Panc1 (cell line): ENCODE results near the gene KRT35. TPM values are rescaled to one million over a fixed set of nuclear protein-coding genes. Genes with fewer than 3 reads are reported as not detected.

Experiments used
- ATAC-seq: fragments of 200-7000 bp; cut with Tn5 transposase; 2 replicates; pipeline ENCODE4 v1.9.1; 2020; ENCODE audit warnings: mild to moderate bottlenecking, moderate library complexity
- BruUV-seq: library from RNA; stranded (reverse); fragments of 400-500 nt; replicated peaks from 2 replicates; lab custom pipeline; 2021; lab: Mats Ljungman, UMichigan
- CTCF ChIA-PET: fragments of 300-600 bp; sonication (Branson Sonifier 250); formaldehyde crosslinking; loops from one replicate; lab custom pipeline; 2022; ENCODE audit warnings: antibody characterized with exemption; lab: Charles Lee
- POLR2A ChIA-PET: fragments of 300-600 bp; sonication (Branson Sonifier 250); formaldehyde crosslinking; loops from one replicate; lab custom pipeline; 2022; ENCODE audit warnings: antibody characterized with exemption; lab: Charles Lee
- DNase-seq: peaks from one replicate; pipeline ENCODE4 v3.0.0-alpha.2; 2010; ENCODE audit warnings: low read depth, low spot score
- H3K27ac ChIP-seq: 2 replicates; pipeline ENCODE4 v1.5.1; 2011; ENCODE audit warnings: mild to moderate bottlenecking, low read length, inconsistent platforms
- H3K27me3 ChIP-seq: fragments of 200-500 bp; sonication (Bioruptor generic); 2 replicates; pipeline ENCODE4 v1.6.0; 2014; ENCODE audit warnings: low read length, inconsistent platforms; ENCODE audit not compliant: control insufficient read depth, insufficient read depth
- H3K36me3 ChIP-seq: fragments of 200-500 bp; sonication (Bioruptor generic); 2 replicates; pipeline ENCODE4 v1.5.1; 2014; ENCODE audit warnings: inconsistent platforms, mild to moderate bottlenecking, low read length, moderate library complexity; ENCODE audit not compliant: control insufficient read depth, insufficient read depth
- H3K4me1 ChIP-seq: 2 replicates; pipeline ENCODE4 v1.5.1; 2011; ENCODE audit warnings: inconsistent platforms, mild to moderate bottlenecking, low read length, moderate library complexity; ENCODE audit not compliant: control insufficient read depth, insufficient read depth
- H3K4me3 ChIP-seq, 2 experiments: 2 replicates each; pipeline ENCODE4 v1.5.1; 2011 to 2012; ENCODE audit warnings: low read depth in 2 of 2, low read length in 2 of 2, mild to moderate bottlenecking in 2 of 2, inconsistent platforms in 1 of 2, moderate library complexity in 1 of 2
- H3K9me3 ChIP-seq: fragments of 200-500 bp; sonication (Bioruptor generic); 2 replicates; pipeline ENCODE4 v1.5.1; 2014; ENCODE audit warnings: low read depth, mild to moderate bottlenecking, inconsistent platforms, low read length, moderate library complexity; ENCODE audit not compliant: control insufficient read depth, insufficient read depth
- POLR2AphosphoS5 ChIP-seq: IDR thresholded peaks from 2 replicates; pipeline ENCODE4 v1.6.1; 2012; ENCODE audit warnings: mild to moderate bottlenecking, low read depth, low read length, moderate library complexity
- REST ChIP-seq, 2 experiments: IDR thresholded peaks; 2 replicates each; pipeline ENCODE4 v1.6.1; 2011 to 2012; ENCODE audit warnings: low read depth in 2 of 2, control low read depth in 1 of 2, low read length in 1 of 2, mild to moderate bottlenecking in 1 of 2, moderate library complexity in 1 of 2; ENCODE audit not compliant: insufficient read depth in 1 of 2
- SIN3A ChIP-seq: IDR thresholded peaks from 2 replicates; pipeline ENCODE4 v1.6.1; 2012; ENCODE audit warnings: low read depth, mild to moderate bottlenecking, low read length, moderate library complexity, borderline replicate concordance; ENCODE audit not compliant: insufficient read depth
- TCF7L2 ChIP-seq: IDR thresholded peaks from 2 replicates; pipeline ENCODE4 v1.6.1; 2011; ENCODE audit warnings: mild to moderate bottlenecking, low read depth, low read length, inconsistent platforms
- in situ Hi-C: cut with HindIII; loops from 2 replicates; pipeline ENCODE4 v1.10.0; 2016; ENCODE audit warnings: low sequenced_read_pairs, low pct_unique_long_range_greater_than_20kb
- intact Hi-C: fragments of 100-400 bp; cut with micrococcal nuclease; formaldehyde crosslinking; loops from one replicate; pipeline ENCODE4 v1.10.0; 2022; ENCODE audit not compliant: unreplicated experiment
- total RNA-seq: library from RNA; stranded (reverse); gene quantifications from one replicate; pipeline ENCODE4 v1.2.1, GENCODE V29; 2021; ENCODE audit not compliant: unreplicated experiment
- TF ChIP-seq, protein P1 (sequence below): fragments of 450-650 bp; IDR thresholded peaks from 2 replicates; pipeline ENCODE4 v1.5.1; 2017; ENCODE audit warnings: mild to moderate bottlenecking

The KRT35 gene
- total RNA-seq, 1 experiment from 2014 or later = not detected

DNA sequence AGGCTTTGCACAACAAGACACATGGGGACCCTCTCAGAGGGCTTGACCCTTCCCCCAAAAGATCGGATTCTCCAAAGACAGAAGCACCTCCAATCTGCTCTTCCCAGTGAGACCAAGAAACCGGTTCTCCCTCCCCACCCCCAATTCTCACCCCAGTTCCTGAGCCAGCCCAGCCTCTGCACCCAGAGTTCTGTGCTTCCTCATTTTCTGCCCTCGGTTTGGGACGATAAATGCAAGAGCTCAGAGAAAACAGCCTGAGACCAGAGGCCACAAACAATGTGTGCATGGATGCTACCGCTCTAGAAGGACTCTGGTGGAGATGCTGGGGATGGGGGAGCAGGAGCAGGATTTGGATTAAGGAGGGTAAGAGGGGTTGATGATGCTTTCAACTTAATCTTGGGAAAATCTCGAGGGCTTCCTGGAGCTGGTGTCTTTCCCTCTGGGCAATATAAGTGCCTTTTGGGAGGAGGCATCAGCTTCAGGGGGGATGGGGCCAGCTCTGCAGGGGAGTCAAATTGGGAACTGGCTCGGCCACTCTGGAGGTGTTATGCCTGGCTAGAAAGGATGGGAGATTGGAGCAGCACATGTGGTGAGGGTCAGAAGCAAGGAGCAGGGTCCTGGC is 31.7 kb upstream of the KRT35 start:
- Histone ChIP-seq H3K36me3 (no peaks in the 10 kb centered on the region), H3K27me3 (no peaks in the 10 kb centered on the region), H3K4me1 (peaks cover 26% of the 10 kb centered on the region), H3K27ac (peak overlapping the region; percentile 25; the same call in 1 of the 2 replicates), H3K9me3 (no peaks in the 10 kb centered on the region), H3K4me3 (no peak overlapping the region)
- no peak for TF ChIP-seq REST (IDR thresholded peaks at IDR 0.05; ENCODE audit: insufficient read depth in 1 of 2, low read depth in 2 of 2, low read length in 1 of 2)
- TF ChIP-seq TCF7L2 = no peak
- TF ChIP-seq, protein P1, sequence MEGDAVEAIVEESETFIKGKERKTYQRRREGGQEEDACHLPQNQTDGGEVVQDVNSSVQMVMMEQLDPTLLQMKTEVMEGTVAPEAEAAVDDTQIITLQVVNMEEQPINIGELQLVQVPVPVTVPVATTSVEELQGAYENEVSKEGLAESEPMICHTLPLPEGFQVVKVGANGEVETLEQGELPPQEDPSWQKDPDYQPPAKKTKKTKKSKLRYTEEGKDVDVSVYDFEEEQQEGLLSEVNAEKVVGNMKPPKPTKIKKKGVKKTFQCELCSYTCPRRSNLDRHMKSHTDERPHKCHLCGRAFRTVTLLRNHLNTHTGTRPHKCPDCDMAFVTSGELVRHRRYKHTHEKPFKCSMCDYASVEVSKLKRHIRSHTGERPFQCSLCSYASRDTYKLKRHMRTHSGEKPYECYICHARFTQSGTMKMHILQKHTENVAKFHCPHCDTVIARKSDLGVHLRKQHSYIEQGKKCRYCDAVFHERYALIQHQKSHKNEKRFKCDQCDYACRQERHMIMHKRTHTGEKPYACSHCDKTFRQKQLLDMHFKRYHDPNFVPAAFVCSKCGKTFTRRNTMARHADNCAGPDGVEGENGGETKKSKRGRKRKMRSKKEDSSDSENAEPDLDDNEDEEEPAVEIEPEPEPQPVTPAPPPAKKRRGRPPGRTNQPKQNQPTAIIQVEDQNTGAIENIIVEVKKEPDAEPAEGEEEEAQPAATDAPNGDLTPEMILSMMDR = no peak
- TF ChIP-seq SIN3A = no peak
- TF ChIP-seq POLR2AphosphoS5 = no peak
- in situ Hi-C loops = no loop called here
- POLR2A ChIA-PET = no interaction called here
- DNase-seq (no peak), ATAC-seq (no peak)
- intact Hi-C loops = no loop called here
- BruUV-seq = no TSS peak
- CTCF ChIA-PET = no interaction called here

DNA sequence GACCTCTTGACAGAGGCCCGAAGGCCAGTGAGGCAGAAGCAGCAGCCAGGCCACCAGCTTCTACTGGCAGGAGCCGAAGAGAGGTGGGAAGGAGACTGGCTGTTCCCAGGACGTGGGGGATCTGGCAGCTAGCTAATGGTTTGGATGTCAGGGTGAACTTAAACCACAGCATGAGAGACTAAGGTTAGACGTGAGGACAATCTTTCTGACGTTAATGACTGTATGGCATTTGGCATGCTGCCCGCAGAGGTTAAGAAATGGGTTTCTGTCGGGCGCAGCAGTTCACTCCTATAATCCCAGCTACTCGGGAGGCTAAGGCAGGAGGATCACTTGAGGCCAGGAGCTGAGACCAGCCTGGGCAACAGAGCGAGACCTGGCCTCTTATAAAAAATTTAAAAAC is 30.8 kb upstream of the KRT35 start:
- POLR2A ChIA-PET = interaction anchor here (0.7 kb wide), 1 partner anchor 13 kb away, joined by 13 read pairs; no protein-coding TSS in a partner anchor
- DNase-seq (no peak), ATAC-seq (no peak)
- BruUV-seq = no TSS peak
- intact Hi-C loops = no loop called here
- no peaks in the 10 kb centered on the region for H3K27me3 ChIP-seq
- CTCF ChIA-PET = interaction anchor here (0.6 kb wide), 1 partner anchor 37 kb away, joined by 3 read pairs; no protein-coding TSS in a partner anchor
- H3K36me3 ChIP-seq = no peaks in the 10 kb centered on the region
- H3K27ac ChIP-seq = peak overlapping the region; percentile 57; the same call in 1 of the 2 replicates
- TF ChIP-seq, protein P1 = no peak
- no peak for TF ChIP-seq REST (IDR thresholded peaks at IDR 0.05; ENCODE audit: insufficient read depth in 1 of 2, low read depth in 2 of 2, low read length in 1 of 2)
- no peak for TF ChIP-seq SIN3A
- TF ChIP-seq POLR2AphosphoS5 = no peak
- no peak for TF ChIP-seq TCF7L2
- H3K4me1 ChIP-seq = peaks cover 21% of the 10 kb centered on the region
- H3K9me3 ChIP-seq = no peaks in the 10 kb centered on the region
- H3K4me3 ChIP-seq = no peak overlapping the region
- in situ Hi-C loops = no loop called here
